ENCODE measurements around the gene ASRGL1.
"Not testable (repeated sequence)": the region's sequence is repeated elsewhere in the genome, so short reads cannot be mapped to it uniquely, and the experiment has no call there.

The ASRGL1 gene

GRCh38 chr11:62373464-62374119 lies 36.3 kb downstream of the ASRGL1 start:
- DNase-seq = no peak
- H3K4me3 Mint-ChIP-seq = no peak overlapping the region
- H3K27me3 Mint-ChIP-seq = no peaks in the 10 kb centered on the region
- H3K4me1 Mint-ChIP-seq (ENCODE audit: low read depth) = peaks cover 12% of the 10 kb centered on the region
- H3K27ac Mint-ChIP-seq = no peak overlapping the region
- no peaks in the 10 kb centered on the region for H3K36me3 Mint-ChIP-seq (ENCODE audit: low read depth)
- H3K9me3 Mint-ChIP-seq = no peaks in the 10 kb centered on the region

- no peaks in the 10 kb centered on the region for H3K36me3 Mint-ChIP-seq (ENCODE audit: low read depth)
Measured at GRCh38 chr11:62374801-62375200, 37.6 kb downstream of the ASRGL1 start.

GRCh38 chr11:62378459-62379063 lies 41.3 kb downstream of the ASRGL1 start:
- not testable (repeated sequence) for H3K36me3 Mint-ChIP-seq (ENCODE audit: low read depth); H3K27ac Mint-ChIP-seq; H3K27me3 Mint-ChIP-seq; H3K4me1 Mint-ChIP-seq (ENCODE audit: low read depth); DNase-seq; H3K4me3 Mint-ChIP-seq; H3K9me3 Mint-ChIP-seq

More at GRCh38 chr11:62374801-62375200, 37.6 kb downstream of the ASRGL1 start:
- Mint-ChIP-seq H3K4me3 (no peak overlapping the region), H3K9me3 (no peaks in the 10 kb centered on the region), H3K27me3 (no peaks in the 10 kb centered on the region), H3K27ac (no peak overlapping the region), H3K4me1 (ENCODE audit: low read depth) (peaks cover 12% of the 10 kb centered on the region)
- no peak for DNase-seq

- not testable (repeated sequence) for H3K9me3 Mint-ChIP-seq; H3K4me3 Mint-ChIP-seq; H3K27ac Mint-ChIP-seq; H3K36me3 Mint-ChIP-seq (ENCODE audit: low read depth); H3K4me1 Mint-ChIP-seq (ENCODE audit: low read depth); H3K27me3 Mint-ChIP-seq; DNase-seq
Measured at GRCh38 chr11:62379586-62379985, 42.3 kb downstream of the ASRGL1 start.

GRCh38 chr11:62380821-62381245 lies 43.6 kb downstream of the ASRGL1 start:
- not testable (repeated sequence) for H3K9me3 Mint-ChIP-seq; H3K27ac Mint-ChIP-seq; H3K4me3 Mint-ChIP-seq; H3K4me1 Mint-ChIP-seq (ENCODE audit: low read depth); H3K36me3 Mint-ChIP-seq (ENCODE audit: low read depth); H3K27me3 Mint-ChIP-seq
- DNase-seq = peak; percentile 64

- H3K36me3 Mint-ChIP-seq (ENCODE audit: low read depth) = no peaks in the 10 kb centered on the region
- H3K4me3 Mint-ChIP-seq = no peak overlapping the region
- no peaks in the 10 kb centered on the region for H3K9me3 Mint-ChIP-seq
- peaks cover 16% of the 10 kb centered on the region for H3K4me1 Mint-ChIP-seq (ENCODE audit: low read depth)
- no peaks in the 10 kb centered on the region for H3K27me3 Mint-ChIP-seq
- no peak overlapping the region for H3K27ac Mint-ChIP-seq
- no peak for DNase-seq
Measured at GRCh38 chr11:62383822-62384221, 46.6 kb downstream of the ASRGL1 start.

GRCh38 chr11:62386083-62386482 lies 48.8 kb downstream of the ASRGL1 start:
- peaks cover 12% of the 10 kb centered on the region for H3K4me1 Mint-ChIP-seq (ENCODE audit: low read depth)
- H3K4me3 Mint-ChIP-seq; H3K36me3 Mint-ChIP-seq (ENCODE audit: low read depth); H3K27me3 Mint-ChIP-seq; H3K9me3 Mint-ChIP-seq; H3K27ac Mint-ChIP-seq; DNase-seq: not testable (repeated sequence)

- Mint-ChIP-seq H3K4me1 (ENCODE audit: low read depth) (peaks cover 12% of the 10 kb centered on the region), H3K27ac (no peak overlapping the region), H3K27me3 (no peaks in the 10 kb centered on the region), H3K4me3 (no peak overlapping the region), H3K9me3 (no peaks in the 10 kb centered on the region), H3K36me3 (ENCODE audit: low read depth) (no peaks in the 10 kb centered on the region)
- DNase-seq = no peak
Measured at GRCh38 chr11:62387381-62387780, 50.1 kb downstream of the ASRGL1 start.

- peaks cover 12% of the 10 kb centered on the region for H3K4me1 Mint-ChIP-seq (ENCODE audit: low read depth)
- no peak overlapping the region for H3K27ac Mint-ChIP-seq
- no peaks in the 10 kb centered on the region for H3K36me3 Mint-ChIP-seq (ENCODE audit: low read depth)
- no peaks in the 10 kb centered on the region for H3K27me3 Mint-ChIP-seq
- no peak for DNase-seq
- H3K9me3 Mint-ChIP-seq = no peaks in the 10 kb centered on the region
- H3K4me3 Mint-ChIP-seq = no peak overlapping the region
Measured at GRCh38 chr11:62388999-62389398, 51.8 kb downstream of the ASRGL1 start.

- Mint-ChIP-seq H3K4me3 (no peak overlapping the region), H3K36me3 (ENCODE audit: low read depth) (no peaks in the 10 kb centered on the region)
Measured at GRCh38 chr11:62390237-62390636, 53.0 kb downstream of the ASRGL1 start.

GRCh38 chr11:62390722-62391121 lies 53.5 kb downstream of the ASRGL1 start:
- Mint-ChIP-seq H3K4me1 (ENCODE audit: low read depth) (peaks cover 15% of the 10 kb centered on the region), H3K36me3 (ENCODE audit: low read depth) (no peaks in the 10 kb centered on the region), H3K9me3 (no peaks in the 10 kb centered on the region), H3K27ac (no peak overlapping the region), H3K4me3 (no peak overlapping the region), H3K27me3 (no peaks in the 10 kb centered on the region)
- no peak for DNase-seq

More at GRCh38 chr11:62390237-62390636, 53.0 kb downstream of the ASRGL1 start:
- DNase-seq = no peak
- Mint-ChIP-seq H3K4me1 (ENCODE audit: low read depth) (peaks cover 15% of the 10 kb centered on the region), H3K27ac (no peak overlapping the region), H3K27me3 (no peaks in the 10 kb centered on the region), H3K9me3 (no peaks in the 10 kb centered on the region)

GRCh38 chr11:62391642-62392425 lies 54.6 kb downstream of the ASRGL1 start:
- no peaks in the 10 kb centered on the region for H3K36me3 Mint-ChIP-seq (ENCODE audit: low read depth)
- peaks cover 9% of the 10 kb centered on the region for H3K4me1 Mint-ChIP-seq (ENCODE audit: low read depth)
- H3K27ac Mint-ChIP-seq = no peak overlapping the region
- no peak for DNase-seq
- H3K9me3 Mint-ChIP-seq = no peaks in the 10 kb centered on the region
- no peak overlapping the region for H3K4me3 Mint-ChIP-seq
- no peaks in the 10 kb centered on the region for H3K27me3 Mint-ChIP-seq

- no peak overlapping the region for H3K27ac Mint-ChIP-seq
- H3K36me3 Mint-ChIP-seq (ENCODE audit: low read depth) = no peaks in the 10 kb centered on the region
- H3K27me3 Mint-ChIP-seq = no peaks in the 10 kb centered on the region
- peaks cover 4% of the 10 kb centered on the region for H3K4me1 Mint-ChIP-seq (ENCODE audit: low read depth)
- no peaks in the 10 kb centered on the region for H3K9me3 Mint-ChIP-seq
- DNase-seq = no peak
- no peak overlapping the region for H3K4me3 Mint-ChIP-seq
Measured at GRCh38 chr11:62392506-62392905, 55.3 kb downstream of the ASRGL1 start.

GRCh38 chr11:62393061-62393611 lies 55.9 kb downstream of the ASRGL1 start:
- H3K27ac Mint-ChIP-seq = no peak overlapping the region

GRCh38 chr11:62393735-62394134 lies 56.5 kb downstream of the ASRGL1 start:
- Mint-ChIP-seq H3K36me3 (ENCODE audit: low read depth) (no peaks in the 10 kb centered on the region), H3K4me3 (no peak overlapping the region), H3K4me1 (ENCODE audit: low read depth) (peaks cover 5% of the 10 kb centered on the region), H3K9me3 (no peaks in the 10 kb centered on the region), H3K27me3 (no peaks in the 10 kb centered on the region), H3K27ac (no peak overlapping the region)
- no peak for DNase-seq

More at GRCh38 chr11:62393061-62393611, 55.9 kb downstream of the ASRGL1 start:
- no peaks in the 10 kb centered on the region for H3K9me3 Mint-ChIP-seq
- H3K4me1 Mint-ChIP-seq (ENCODE audit: low read depth) = peaks cover 3% of the 10 kb centered on the region
- no peaks in the 10 kb centered on the region for H3K36me3 Mint-ChIP-seq (ENCODE audit: low read depth)
- no peaks in the 10 kb centered on the region for H3K27me3 Mint-ChIP-seq
- no peak overlapping the region for H3K4me3 Mint-ChIP-seq
- DNase-seq = no peak

All from activated T-cell treated with anti-CD3 and anti-CD28 coated beads, Interleukin-2, amount 50 U/mL, for 24 hours (primary cell).